ENCODE results near the gene ASB10.
A peak's percentile ranks its signal among the peaks of the same experiment; 100 is the strongest.

The ASB10 gene

GRCh38 chr7:151232091-151232916 is 45.3 kb upstream of the ASB10 start, which contains the start of gene CHPF2:
Gene CHPF2, plus strand, starts transcription at chr7:151232483. Its CDS starts 1,529 bp downstream, at chr7:151234012.
- TF ChIP-seq CTCF (IDR thresholded peaks at IDR 0.05; ENCODE audit: low read depth, low read length, missing control alignments), result no peak
- H3K4me3 ChIP-seq (ENCODE audit: low read depth, low read length), result peak within 1 kb of the TSS; percentile 92
- peak; percentile 66 for DNase-seq (ENCODE audit: low read depth)

- H3K4me3 ChIP-seq (ENCODE audit: low read depth, low read length), result no peak overlapping the region
- no peak for TF ChIP-seq CTCF (IDR thresholded peaks at IDR 0.05; ENCODE audit: low read depth, low read length, missing control alignments)
- no peak for DNase-seq (ENCODE audit: low read depth)
These were observed 44.0 kb upstream of the ASB10 start for GRCh38 chr7:151231080-151231479.

GRCh38 chr7:151229249-151229648 is 42.2 kb upstream of the ASB10 start:
- DNase-seq (ENCODE audit: low read depth), result no peak
- TF ChIP-seq CTCF (IDR thresholded peaks at IDR 0.05; ENCODE audit: low read depth, low read length, missing control alignments), result no peak
- H3K4me3 ChIP-seq (ENCODE audit: low read depth, low read length), result no peak overlapping the region

GRCh38 chr7:151228024-151228866 is 41.2 kb upstream of the ASB10 start:
- no peak for DNase-seq (ENCODE audit: low read depth)
- TF ChIP-seq CTCF (IDR thresholded peaks at IDR 0.05; ENCODE audit: low read depth, low read length, missing control alignments), result no peak
- H3K4me3 ChIP-seq (ENCODE audit: low read depth, low read length), result peak overlapping the region; percentile 97; the same call in 1 of the 2 replicates

- no peak for TF ChIP-seq CTCF (IDR thresholded peaks at IDR 0.05; ENCODE audit: low read depth, low read length, missing control alignments)
- peak; percentile 91 for DNase-seq (ENCODE audit: low read depth)
- peak within 1 kb of the TSS; percentile 97 for H3K4me3 ChIP-seq (ENCODE audit: low read depth, low read length)
These were observed 40.1 kb upstream of the ASB10 start, which contains the start of gene ABCF2 for GRCh38 chr7:151226875-151227782. Gene ABCF2, minus strand, starts transcription at chr7:151227205. Its CDS starts 747 bp downstream, at chr7:151226458.

- no peak for DNase-seq (ENCODE audit: low read depth)
- H3K4me3 ChIP-seq (ENCODE audit: low read depth, low read length), result peak overlapping the region; percentile 97
- no peak for TF ChIP-seq CTCF (IDR thresholded peaks at IDR 0.05; ENCODE audit: low read depth, low read length, missing control alignments)
These were observed 39.5 kb upstream of the ASB10 start for GRCh38 chr7:151226560-151226874.
